Esophagus muscularis mucosa (tissue), 4 donors: ENCODE data around the gene PODXL2. TPM values are rescaled to one million over a fixed set of nuclear protein-coding genes. Genes with fewer than 3 reads are reported as not detected.
A peak's percentile ranks its signal among the peaks of the same experiment; 100 is the strongest.

Experiments used
- DNase-seq: peaks from one replicate; pipeline ENCODE4 v3.0.0-alpha.2; 2017; ENCODE audit errors: extremely low spot score
- H3K27ac ChIP-seq, 4 donors: fragments of 200-600 bp; sonication (generic); replicated peaks in 1 of 4; 1 replicate in 3 of 4; 2 replicates in 1 of 4; pipeline ENCODE4 v1.5.1; 2016 to 2019; ENCODE audit warnings: mild to moderate bottlenecking in 1 of 4
- H3K27me3 ChIP-seq, 4 donors: fragments of 200-600 bp; sonication (generic); one replicate each; pipeline versions ENCODE4 v1.5.1 to v1.6.0; 2016 to 2019
- H3K36me3 ChIP-seq, 4 donors: fragments of 200-600 bp; sonication (generic); one replicate each; pipeline ENCODE4 v1.5.1; 2016 to 2019
- H3K4me1 ChIP-seq, 4 donors: fragments of 200-600 bp; sonication (generic); one replicate each; pipeline ENCODE4 v1.5.1; 2016 to 2019
- H3K4me3 ChIP-seq, 4 donors: fragments of 200-600 bp; sonication (generic); 1 replicate in 2 of 4; 2 replicates in 2 of 4; pipeline ENCODE4 v1.5.1; 2016 to 2019; ENCODE audit warnings: mild to moderate bottlenecking in 4 of 4, moderate library complexity in 1 of 4
- H3K9me3 ChIP-seq, 4 donors: fragments of 200-600 bp; sonication (generic); 1 replicate in 3 of 4; 2 replicates in 1 of 4; pipeline ENCODE4 v1.5.1; 2016 to 2019
- CTCF ChIP-seq, 3 experiments: fragments of 200-600 bp in 2 of 3; fragments of 450-650 bp in 1 of 3; sonication (generic) in 2 of 3; IDR thresholded peaks; one replicate each; pipeline ENCODE4 v1.5.1; 2017 to 2019; ENCODE audit warnings: antibody characterized with exemption in 3 of 3, mild to moderate bottlenecking in 2 of 3, moderate library complexity in 1 of 3
- EP300 ChIP-seq: sonication (generic); formaldehyde crosslinking; IDR thresholded peaks from one replicate; pipeline ENCODE4 v1.6.1; 2017; ENCODE audit warnings: antibody characterized with exemption
- POLR2A ChIP-seq: fragments of 450-650 bp; IDR thresholded peaks from one replicate; pipeline ENCODE4 v1.6.1; 2017; ENCODE audit warnings: antibody characterized with exemption, moderate library complexity, mild to moderate bottlenecking, low read depth
- POLR2AphosphoS5 ChIP-seq, 2 donors: sonication (generic); formaldehyde crosslinking; IDR thresholded peaks; one replicate each; pipeline ENCODE4 v1.6.1; 2017; ENCODE audit warnings: antibody characterized with exemption in 2 of 2
- WGBS: methylation state at CpG from one replicate; pipeline ENCODE4 v1.1.5; 2018; 5-methylcytosine and 5-hydroxymethylcytosine counted together
- intact Hi-C: fragments of 100-400 bp; cut with DNase I; formaldehyde crosslinking; loops from one replicate; pipeline ENCODE4 v1.15.1; 2023
- total RNA-seq, 4 donors: library from RNA; depleted of rRNA; stranded (reverse); fragments of >200 nt; gene quantifications; one replicate each; pipeline versions ENCODE4 v1.1.0 to v1.2.1, GENCODE V29; 2016

Gene PODXL2
- total RNA-seq, 4 donors from 2014 or later: 1.7 to 3.1 (median 2.5) TPM

GRCh38 chr3:127690823-127691452, 62.0 kb downstream of the PODXL2 start:
- intact Hi-C loops: loop anchor here (10.0 kb wide), 1 partner anchor 74 kb away; no protein-coding TSS in a partner anchor
- no peaks in the 10 kb centered on the region for H3K9me3 ChIP-seq
- peaks cover 24 to 45% (median 40%) of the 10 kb centered on the region in 4 donors for H3K4me1 ChIP-seq
- H3K36me3 ChIP-seq: peaks cover 3 to 51% (median 28%) of the 10 kb centered on the region in 4 donors
- no peak for TF ChIP-seq EP300
- peak; percentile 59 to 74 (median 72) for TF ChIP-seq CTCF (IDR thresholded peaks at IDR 0.05)
- TF ChIP-seq POLR2A: no peak
- TF ChIP-seq POLR2AphosphoS5 (IDR thresholded peaks at IDR 0.05): peak; percentile 9 to 16
- DNase-seq: no peak
- peak overlapping the region; percentile 74 to 84 (median 79) for H3K27ac ChIP-seq
- H3K4me3 ChIP-seq: no peak overlapping the region
- 68% methylated on average over 4 of the region's 4 CpGs for WGBS
- H3K27me3 ChIP-seq: no peaks in the 10 kb centered on the region

- Histone ChIP-seq H3K4me1 (peaks cover 29 to 50% (median 46%) of the 10 kb centered on the region in 4 donors), H3K27me3 (no peaks in the 10 kb centered on the region), H3K9me3 (no peaks in the 10 kb centered on the region), H3K4me3 (no peak overlapping the region), H3K27ac (peak overlapping the region; percentile 74 to 84 (median 79)), H3K36me3 (peaks cover 3 to 51% (median 28%) of the 10 kb centered on the region in 4 donors)
- no peak for DNase-seq
- TF ChIP-seq POLR2AphosphoS5 (IDR thresholded peaks at IDR 0.05): no peak
- TF ChIP-seq POLR2A: no peak
- no peak for TF ChIP-seq EP300
- TF ChIP-seq CTCF (IDR thresholded peaks at IDR 0.05): no peak
- intact Hi-C loops: loop anchor here (10.0 kb wide), 1 partner anchor 73 kb away; no protein-coding TSS in a partner anchor
- WGBS: 87% methylated on average over 7 of the region's 8 CpGs
Observed at GRCh38 chr3:127691489-127691888, 62.5 kb downstream of the PODXL2 start.

- 89% methylated on average over 6 of the region's 6 CpGs for WGBS
- peak overlapping the region in 1 of 4 donors; percentile 74 for H3K27ac ChIP-seq
- no peaks in the 10 kb centered on the region for H3K27me3 ChIP-seq
- H3K4me3 ChIP-seq: no peak overlapping the region
- peaks cover 34 to 55% (median 50%) of the 10 kb centered on the region in 4 donors for H3K4me1 ChIP-seq
- H3K9me3 ChIP-seq: no peaks in the 10 kb centered on the region
- no peak for TF ChIP-seq CTCF (IDR thresholded peaks at IDR 0.05)
- no peak for TF ChIP-seq POLR2AphosphoS5 (IDR thresholded peaks at IDR 0.05)
- TF ChIP-seq POLR2A: no peak
- TF ChIP-seq EP300: no peak
- peaks cover 3 to 51% (median 28%) of the 10 kb centered on the region in 4 donors for H3K36me3 ChIP-seq
- no peak for DNase-seq
- intact Hi-C loops: loop anchor here (10.0 kb wide), 1 partner anchor 73 kb away; no protein-coding TSS in a partner anchor
Observed at GRCh38 chr3:127691974-127692373, 63.0 kb downstream of the PODXL2 start.

GRCh38 chr3:127692501-127693335, 63.7 kb downstream of the PODXL2 start:
- no peaks in the 10 kb centered on the region for H3K27me3 ChIP-seq
- no peaks in the 10 kb centered on the region for H3K9me3 ChIP-seq
- TF ChIP-seq EP300 (no peak), POLR2AphosphoS5 (IDR thresholded peaks at IDR 0.05) (no peak), POLR2A (no peak), CTCF (IDR thresholded peaks at IDR 0.05) (no peak)
- no peak for DNase-seq
- 88% methylated on average over 21 of the region's 21 CpGs for WGBS
- intact Hi-C loops: loop anchor here (10.0 kb wide), 1 partner anchor 72 kb away; no protein-coding TSS in a partner anchor
- H3K27ac ChIP-seq: peak overlapping the region in 2 of 4 donors; percentile 14 to 25
- peaks cover 41 to 61% (median 58%) of the 10 kb centered on the region in 4 donors for H3K4me1 ChIP-seq
- H3K36me3 ChIP-seq: peaks cover 3 to 51% (median 28%) of the 10 kb centered on the region in 4 donors
- no peak overlapping the region for H3K4me3 ChIP-seq
